GM18951 (cell line): ENCODE results near the gene TUBB2A.
"Not testable (repeated sequence)": the region's sequence is repeated elsewhere in the genome, so short reads cannot be mapped to it uniquely, and the experiment has no call there.

Experiments used
- POLR2A ChIP-seq: IDR thresholded peaks from 4 replicates; pipeline ENCODE4 v1.6.1; 2011; ENCODE audit warnings: mild to moderate bottlenecking; ENCODE audit not compliant: insufficient read length, insufficient read depth; ENCODE audit errors: extremely low read depth
- in situ Hi-C: fragments of 300-500 bp; cut with MboI; formaldehyde crosslinking; loops from one replicate; pipeline ENCODE4 v1.12.0; 2022; ENCODE audit warnings: low sequenced_read_pairs, mixed read lengths, inconsistent platforms; ENCODE audit not compliant: unreplicated experiment

The TUBB2A gene

GRCh38 chr6:3166535-3167225, 9.3 kb upstream of the TUBB2A start:
- in situ Hi-C loops, result not testable (repeated sequence)

GRCh38 chr6:3165631-3166534, 8.5 kb upstream of the TUBB2A start:
- in situ Hi-C loops, result no loop called here
- TF ChIP-seq POLR2A, result no peak

GRCh38 chr6:3164388-3164787, 7.0 kb upstream of the TUBB2A start:
- TF ChIP-seq POLR2A, result no peak
- in situ Hi-C loops, result no loop called here

GRCh38 chr6:3163248-3163594, 5.9 kb upstream of the TUBB2A start:
- no peak for TF ChIP-seq POLR2A
- in situ Hi-C loops, result no loop called here

- in situ Hi-C loops, result no loop called here
- TF ChIP-seq POLR2A, result no peak
These were observed 5.4 kb upstream of the TUBB2A start for GRCh38 chr6:3162565-3163247.

- in situ Hi-C loops, result no loop called here
- TF ChIP-seq POLR2A, result no peak
These were observed 4.7 kb upstream of the TUBB2A start for GRCh38 chr6:3162067-3162497.

GRCh38 chr6:3159805-3160781, 2.7 kb upstream of the TUBB2A start:
- TF ChIP-seq POLR2A, result no peak
- in situ Hi-C loops, result no loop called here

GRCh38 chr6:3156184-3157130, 887 bp downstream of the TUBB2A start:
- in situ Hi-C loops, result not testable (repeated sequence)

GRCh38 chr6:3155416-3155815, 1.9 kb downstream of the TUBB2A start:
- in situ Hi-C loops, result not testable (repeated sequence)

- in situ Hi-C loops, result no loop called here
- no peak for TF ChIP-seq POLR2A
These were observed 4.7 kb downstream of the TUBB2A start for GRCh38 chr6:3152689-3153088.

- TF ChIP-seq POLR2A, result no peak
- in situ Hi-C loops, result no loop called here
These were observed 5.7 kb downstream of the TUBB2A start for GRCh38 chr6:3151691-3152090.
